Neural cell (in vitro differentiated cells): Measurements from ENCODE around the gene SLC35D3. TPM values are rescaled to one million over a fixed set of nuclear protein-coding genes. Genes with fewer than 3 reads are reported as not detected.
"Not testable (repeated sequence)": the region's sequence is repeated elsewhere in the genome, so short reads cannot be mapped to it uniquely, and the experiment has no call there.

ENCODE experiments used
- H2AFZ ChIP-seq: fragments of 200-600, 300-800 bp; sonication (generic), shearing (Covaris generic); 2 replicates; pipeline ENCODE4 v1.6.0; 2014; ENCODE audit warnings: low read depth, mild to moderate bottlenecking, antibody characterized with exemption, low read length, moderate library complexity
- H3F3A ChIP-seq: fragments of 200-600 bp; shearing (Covaris generic); 2 replicates; pipeline ENCODE4 v1.6.1; 2016; ENCODE audit warnings: mild to moderate bottlenecking, moderate library complexity, mixed read lengths, antibody characterized with exemption, low read length; ENCODE audit not compliant: insufficient read depth, poor library complexity, severe bottlenecking
- H3K27ac ChIP-seq: fragments of 200-600, 300-800 bp; sonication (generic), shearing (Covaris generic); 2 replicates; pipeline ENCODE4 v1.5.1; 2014; ENCODE audit warnings: mild to moderate bottlenecking, low read length, moderate library complexity
- H3K27me3 ChIP-seq: fragments of 300-800, 200-600 bp; sonication (generic), shearing (Covaris generic); 2 replicates; pipeline ENCODE4 v1.6.0; 2014; ENCODE audit warnings: mild to moderate bottlenecking, low read depth, low read length, moderate library complexity; ENCODE audit not compliant: insufficient read depth
- H3K36me3 ChIP-seq: fragments of 300-800, 200-600 bp; sonication (generic), shearing (Covaris generic); 2 replicates; pipeline ENCODE4 v1.5.1; 2014; ENCODE audit warnings: mild to moderate bottlenecking, antibody characterized with exemption, low read length, moderate library complexity; ENCODE audit not compliant: insufficient read depth
- H3K4me2 ChIP-seq: fragments of 300-800, 200-600 bp; sonication (generic), shearing (Covaris generic); 2 replicates; pipeline ENCODE4 v1.6.0; 2014; ENCODE audit warnings: mild to moderate bottlenecking, low read length
- H3K4me3 ChIP-seq: fragments of 300-800, 200-600 bp; sonication (generic), shearing (Covaris generic); 2 replicates; pipeline ENCODE4 v1.5.1; 2014; ENCODE audit warnings: mild to moderate bottlenecking, low read length, moderate library complexity
- H3K79me2 ChIP-seq: fragments of 200-600 bp; shearing (Covaris generic); replicated peaks from 2 replicates; pipeline ENCODE4 v1.6.0; 2014; ENCODE audit warnings: mild to moderate bottlenecking, low read length, moderate library complexity; ENCODE audit not compliant: insufficient read depth
- H3K9ac ChIP-seq: fragments of 300-800, 200-600 bp; sonication (generic), shearing (Covaris generic); 2 replicates; pipeline ENCODE4 v1.6.1; 2016; ENCODE audit warnings: mild to moderate bottlenecking, low read length, mixed read lengths
- H3K9me2 ChIP-seq: fragments of 200-600 bp; shearing (Covaris generic); 2 replicates; pipeline ENCODE4 v1.6.1; 2016; ENCODE audit warnings: mild to moderate bottlenecking, low read length, mixed read lengths; ENCODE audit not compliant: insufficient read depth
- H3K9me3 ChIP-seq: fragments of 200-600, 300-800 bp; sonication (generic), shearing (Covaris generic); 2 replicates; pipeline ENCODE4 v1.6.1; 2016; ENCODE audit warnings: mild to moderate bottlenecking, mixed run types, low read length, moderate library complexity, mixed read lengths
- H4K20me1 ChIP-seq: fragments of 200-600 bp; shearing (Covaris generic); 2 replicates; pipeline ENCODE4 v1.6.1; 2016; ENCODE audit warnings: mild to moderate bottlenecking, mixed run types; ENCODE audit not compliant: insufficient read depth
- CTCF ChIP-seq: fragments of 450-650 bp; IDR thresholded peaks from 2 replicates; pipeline ENCODE4 v1.5.1; 2014; ENCODE audit warnings: antibody characterized with exemption, mild to moderate bottlenecking, moderate library complexity; ENCODE audit not compliant: poor library complexity, severe bottlenecking
- EP300 ChIP-seq: fragments of 450-650 bp; conservative IDR thresholded peaks from 2 replicates; pipeline ENCODE4 v1.6.1; 2014; ENCODE audit warnings: antibody characterized with exemption, mild to moderate bottlenecking, moderate library complexity; ENCODE audit not compliant: poor library complexity, severe bottlenecking
- EZH2 ChIP-seq: fragments of 200-600, 300-800 bp; shearing (Covaris generic), sonication (generic); IDR thresholded peaks from 2 replicates; pipeline ENCODE4 v1.6.1; 2014; ENCODE audit warnings: antibody characterized with exemption, low read length, borderline replicate concordance, mild to moderate bottlenecking; ENCODE audit not compliant: insufficient read depth, poor library complexity, severe bottlenecking
- MXI1 ChIP-seq: fragments of 450-650 bp; conservative IDR thresholded peaks from 2 replicates; pipeline ENCODE4 v1.6.1; 2014; ENCODE audit warnings: antibody characterized with exemption, mild to moderate bottlenecking; ENCODE audit not compliant: poor library complexity, severe bottlenecking
- POLR2AphosphoS5 ChIP-seq: IDR thresholded peaks from 2 replicates; pipeline ENCODE4 v1.6.1; 2012
- RAD21 ChIP-seq: fragments of 450-650 bp; conservative IDR thresholded peaks from 2 replicates; pipeline ENCODE4 v1.6.1; 2014; ENCODE audit warnings: antibody characterized with exemption, mild to moderate bottlenecking, moderate library complexity
- REST ChIP-seq: IDR thresholded peaks from 2 replicates; pipeline ENCODE4 v1.6.1; 2012; ENCODE audit warnings: borderline replicate concordance
- SMC3 ChIP-seq: fragments of 450-650 bp; conservative IDR thresholded peaks from 2 replicates; pipeline ENCODE4 v1.6.1; 2014; ENCODE audit warnings: antibody characterized with exemption, mild to moderate bottlenecking, moderate library complexity; ENCODE audit not compliant: poor library complexity
- TAF1 ChIP-seq: IDR thresholded peaks from 2 replicates; pipeline ENCODE4 v1.6.1; 2012; ENCODE audit warnings: low read depth
- polyA plus RNA-seq: library from polyadenylated mRNA; depleted of rRNA; stranded (reverse); fragments of >200 nt; gene quantifications from 2 replicates; pipeline ENCODE4 v1.2.3, GENCODE V29; 2014

SLC35D3 gene
- polyA plus RNA-seq, 1 donor from 2014 or later: not detected

GRCh38 chr6:136947037-136947436, 24.9 kb downstream of the SLC35D3 start:
- peaks cover 11% of the 10 kb centered on the region for H3K27me3 ChIP-seq
- no peak overlapping the region for H3K9ac ChIP-seq
- no peaks in the 10 kb centered on the region for H3K9me2 ChIP-seq
- no peak overlapping the region for H3K4me3 ChIP-seq
- H3K79me2 ChIP-seq: no peaks in the 10 kb centered on the region
- no peak overlapping the region for H3K27ac ChIP-seq
- no peaks in the 10 kb centered on the region for H3F3A ChIP-seq
- no peak overlapping the region for H3K4me2 ChIP-seq
- no peak overlapping the region for H2AFZ ChIP-seq
- TF ChIP-seq CTCF (no peak), RAD21 (no peak), MXI1 (no peak), POLR2AphosphoS5 (no peak), EZH2 (no peak), SMC3 (no peak), EP300 (no peak), REST (no peak), TAF1 (no peak)
- no peaks in the 10 kb centered on the region for H3K36me3 ChIP-seq
- no peaks in the 10 kb centered on the region for H3K9me3 ChIP-seq
- no peaks in the 10 kb centered on the region for H4K20me1 ChIP-seq

- not testable (repeated sequence) for H3K4me2 ChIP-seq, H3K36me3 ChIP-seq, H3K27me3 ChIP-seq, H3K9me2 ChIP-seq, H4K20me1 ChIP-seq, H3K27ac ChIP-seq, H3K9ac ChIP-seq, H3K9me3 ChIP-seq, H3K4me3 ChIP-seq, H2AFZ ChIP-seq, H3K79me2 ChIP-seq, H3F3A ChIP-seq
These were observed 27.9 kb downstream of the SLC35D3 start for GRCh38 chr6:136949957-136950356.

- Histone ChIP-seq H3K9me3 (no peaks in the 10 kb centered on the region), H3K9ac (no peak overlapping the region), H3K27me3 (peaks cover 3% of the 10 kb centered on the region), H3K27ac (no peak overlapping the region), H3K36me3 (no peaks in the 10 kb centered on the region), H3K9me2 (no peaks in the 10 kb centered on the region), H3F3A (no peaks in the 10 kb centered on the region), H4K20me1 (no peaks in the 10 kb centered on the region), H3K4me2 (no peak overlapping the region), H3K79me2 (no peaks in the 10 kb centered on the region), H3K4me3 (no peak overlapping the region), H2AFZ (no peak overlapping the region)
- TF ChIP-seq EP300 (no peak), MXI1 (no peak), POLR2AphosphoS5 (no peak), REST (no peak)
These were observed 28.5 kb downstream of the SLC35D3 start for GRCh38 chr6:136950436-136951126.
